MCF 10A (cell line): ENCODE data around the gene PAX6. TPM values are rescaled to one million over a fixed set of nuclear protein-coding genes. Genes with fewer than 3 reads are reported as not detected.

Source experiments
- BruUV-seq: library from RNA; stranded (reverse); fragments of 400-500 nt; replicated peaks from 2 replicates; lab custom pipeline; 2021; lab: Mats Ljungman, UMichigan
- CTCF ChIA-PET: fragments of 300-600 bp; sonication (Branson Sonifier 250); formaldehyde crosslinking; extraction: SDS; loops from one replicate; lab custom pipeline; 2021; ENCODE audit warnings: antibody characterized with exemption, inconsistent platforms; lab: Yijun Ruan, JAX
- POLR2A ChIA-PET: fragments of 300-600, 350-650 bp; sonication (Branson Sonifier 250); formaldehyde crosslinking; extraction: SDS; loops from one replicate; lab custom pipeline; 2020; ENCODE audit warnings: antibody characterized with exemption, inconsistent platforms; lab: Yijun Ruan, JAX
- DNase-seq: peaks from one replicate; pipeline ENCODE4 v3.0.0-alpha.2; 2018; ENCODE audit not compliant: unreplicated experiment
- H3K27ac Mint-ChIP-seq: one replicate; pipeline ENCODE4 v1.8.0; 2022; ENCODE audit warnings: mild to moderate bottlenecking, low read depth, mixed read lengths; ENCODE audit not compliant: unreplicated experiment
- H3K27me3 Mint-ChIP-seq: one replicate; pipeline ENCODE4 v1.8.0; 2022; ENCODE audit warnings: mixed read lengths; ENCODE audit not compliant: insufficient read depth, unreplicated experiment
- H3K36me3 Mint-ChIP-seq: one replicate; pipeline ENCODE4 v1.8.0; 2022; ENCODE audit warnings: mild to moderate bottlenecking, moderate library complexity, mixed read lengths; ENCODE audit not compliant: insufficient read depth, unreplicated experiment
- H3K4me1 Mint-ChIP-seq: one replicate; pipeline ENCODE4 v1.8.0; 2022; ENCODE audit warnings: mixed read lengths; ENCODE audit not compliant: insufficient read depth, unreplicated experiment
- H3K4me3 Mint-ChIP-seq: one replicate; pipeline ENCODE4 v1.8.0; 2022; ENCODE audit warnings: mild to moderate bottlenecking, moderate library complexity, mixed read lengths; ENCODE audit not compliant: unreplicated experiment
- H3K9me3 Mint-ChIP-seq: one replicate; pipeline ENCODE4 v1.8.0; 2022; ENCODE audit warnings: mixed read lengths; ENCODE audit not compliant: unreplicated experiment
- intact Hi-C: fragments of 100-400 bp; cut with micrococcal nuclease; formaldehyde crosslinking; loops from 2 replicates; pipeline ENCODE4 v1.14.1; 2022
- total RNA-seq: library from RNA; stranded (reverse); gene quantifications from 2 replicates; pipeline ENCODE4 v1.2.3, GENCODE V29; 2022
- TF ChIP-seq, protein P1 (sequence below): fragments of 200-600 bp; IDR thresholded peaks from one replicate; pipeline ENCODE4 v1.8.0; 2022; ENCODE audit warnings: antibody characterized with exemption, mild to moderate bottlenecking; ENCODE audit not compliant: unreplicated experiment

The PAX6 gene
- total RNA-seq, 1 experiment from 2014 or later: not detected

DNA sequence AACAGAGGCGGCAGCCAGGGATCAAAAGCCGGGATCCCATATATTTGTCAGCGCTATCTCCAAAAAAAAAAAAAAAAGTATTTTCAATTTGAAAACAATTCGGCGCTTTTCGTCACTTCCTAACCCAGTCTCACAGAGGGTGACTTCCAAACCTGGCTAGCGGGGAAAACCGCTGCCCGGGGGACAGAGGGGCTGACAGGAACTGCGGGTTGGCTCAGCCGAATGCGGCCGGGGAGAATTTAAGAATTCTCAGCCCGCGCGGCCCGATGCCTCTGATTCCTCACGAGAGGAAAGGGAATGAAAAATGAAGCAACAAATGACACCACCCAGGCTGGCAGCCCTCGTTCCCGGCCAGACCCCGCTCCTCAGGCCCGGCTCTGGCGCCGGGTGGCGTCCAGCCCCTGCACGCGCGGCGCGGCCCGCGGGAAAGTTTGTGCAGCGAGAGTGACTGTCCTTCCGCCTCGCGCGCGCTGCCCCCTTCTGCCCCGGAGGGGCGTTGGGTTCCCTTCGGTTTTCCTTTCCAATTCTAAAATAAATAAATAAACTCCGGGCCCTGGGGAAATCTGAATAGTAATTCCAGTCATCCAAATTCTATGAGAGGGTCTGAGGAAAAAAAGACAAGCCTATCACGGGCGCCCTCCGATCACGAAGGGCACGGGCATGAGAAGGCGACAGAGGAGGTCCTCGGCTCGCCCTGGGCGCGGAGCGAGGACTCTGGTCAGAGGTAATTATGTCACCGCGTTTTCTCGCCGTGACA lies 4.8 kb upstream of the PAX6 start:
- H3K9me3 Mint-ChIP-seq: no peaks in the 10 kb centered on the region

DNA sequence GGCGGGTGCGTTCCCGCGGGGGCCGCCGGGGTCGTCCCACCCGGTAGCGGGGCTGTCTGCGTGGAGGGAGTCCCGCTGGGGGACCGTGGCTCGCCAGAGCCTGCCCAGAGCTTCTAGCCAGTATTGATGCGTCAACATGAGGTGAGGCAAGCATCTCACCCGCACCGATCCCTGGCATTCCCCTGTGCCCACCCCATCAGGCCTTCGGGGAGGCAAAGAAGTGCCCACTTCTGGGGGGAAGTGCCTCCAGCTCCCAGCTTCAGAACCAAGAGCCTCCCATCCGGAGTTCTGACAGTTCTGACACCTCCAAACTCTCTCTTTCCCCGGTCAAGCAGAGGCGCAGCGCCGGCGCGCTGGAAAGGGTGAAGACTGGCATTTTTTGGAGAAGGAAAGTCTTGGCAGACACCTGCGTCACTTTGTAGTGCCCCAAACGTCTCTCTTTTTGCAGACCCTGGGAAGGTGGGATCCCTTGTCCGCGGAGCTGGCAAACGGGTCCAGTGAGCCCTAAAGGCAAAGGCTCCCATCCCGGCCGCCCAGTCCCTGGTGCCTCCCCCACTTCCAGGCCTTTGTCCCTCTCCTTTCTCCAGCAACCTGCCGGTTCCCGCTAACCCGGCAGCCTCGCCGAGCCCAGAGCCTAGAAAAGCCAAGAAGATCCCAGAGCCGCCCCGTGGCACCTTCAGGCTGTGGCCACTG lies 3.2 kb upstream of the PAX6 start:
- H3K4me3 Mint-ChIP-seq: no peak overlapping the region
- CTCF ChIA-PET: no interaction called here
- no peaks in the 10 kb centered on the region for H3K36me3 Mint-ChIP-seq
- no peak for DNase-seq
- POLR2A ChIA-PET: no interaction called here
- H3K9me3 Mint-ChIP-seq: no peaks in the 10 kb centered on the region
- no peak overlapping the region for H3K27ac Mint-ChIP-seq
- BruUV-seq: no TSS peak
- peaks cover 6% of the 10 kb centered on the region for H3K4me1 Mint-ChIP-seq
- intact Hi-C loops: no loop called here
- H3K27me3 Mint-ChIP-seq: peaks cover 25% of the 10 kb centered on the region
- TF ChIP-seq, protein P1, sequence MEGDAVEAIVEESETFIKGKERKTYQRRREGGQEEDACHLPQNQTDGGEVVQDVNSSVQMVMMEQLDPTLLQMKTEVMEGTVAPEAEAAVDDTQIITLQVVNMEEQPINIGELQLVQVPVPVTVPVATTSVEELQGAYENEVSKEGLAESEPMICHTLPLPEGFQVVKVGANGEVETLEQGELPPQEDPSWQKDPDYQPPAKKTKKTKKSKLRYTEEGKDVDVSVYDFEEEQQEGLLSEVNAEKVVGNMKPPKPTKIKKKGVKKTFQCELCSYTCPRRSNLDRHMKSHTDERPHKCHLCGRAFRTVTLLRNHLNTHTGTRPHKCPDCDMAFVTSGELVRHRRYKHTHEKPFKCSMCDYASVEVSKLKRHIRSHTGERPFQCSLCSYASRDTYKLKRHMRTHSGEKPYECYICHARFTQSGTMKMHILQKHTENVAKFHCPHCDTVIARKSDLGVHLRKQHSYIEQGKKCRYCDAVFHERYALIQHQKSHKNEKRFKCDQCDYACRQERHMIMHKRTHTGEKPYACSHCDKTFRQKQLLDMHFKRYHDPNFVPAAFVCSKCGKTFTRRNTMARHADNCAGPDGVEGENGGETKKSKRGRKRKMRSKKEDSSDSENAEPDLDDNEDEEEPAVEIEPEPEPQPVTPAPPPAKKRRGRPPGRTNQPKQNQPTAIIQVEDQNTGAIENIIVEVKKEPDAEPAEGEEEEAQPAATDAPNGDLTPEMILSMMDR: no peak

More for the DNA sequence above, 4.8 kb upstream of the PAX6 start:
- intact Hi-C loops: no loop called here
- no peak for DNase-seq
- H3K4me1 Mint-ChIP-seq: peaks cover 2% of the 10 kb centered on the region
- H3K36me3 Mint-ChIP-seq: no peaks in the 10 kb centered on the region
- H3K4me3 Mint-ChIP-seq: no peak overlapping the region
- ChIA-PET CTCF (no interaction called here), POLR2A (no interaction called here)
- no TSS peak for BruUV-seq
- peaks cover 18% of the 10 kb centered on the region for H3K27me3 Mint-ChIP-seq
- TF ChIP-seq, protein P1: no peak
- H3K27ac Mint-ChIP-seq: no peak overlapping the region

DNA sequence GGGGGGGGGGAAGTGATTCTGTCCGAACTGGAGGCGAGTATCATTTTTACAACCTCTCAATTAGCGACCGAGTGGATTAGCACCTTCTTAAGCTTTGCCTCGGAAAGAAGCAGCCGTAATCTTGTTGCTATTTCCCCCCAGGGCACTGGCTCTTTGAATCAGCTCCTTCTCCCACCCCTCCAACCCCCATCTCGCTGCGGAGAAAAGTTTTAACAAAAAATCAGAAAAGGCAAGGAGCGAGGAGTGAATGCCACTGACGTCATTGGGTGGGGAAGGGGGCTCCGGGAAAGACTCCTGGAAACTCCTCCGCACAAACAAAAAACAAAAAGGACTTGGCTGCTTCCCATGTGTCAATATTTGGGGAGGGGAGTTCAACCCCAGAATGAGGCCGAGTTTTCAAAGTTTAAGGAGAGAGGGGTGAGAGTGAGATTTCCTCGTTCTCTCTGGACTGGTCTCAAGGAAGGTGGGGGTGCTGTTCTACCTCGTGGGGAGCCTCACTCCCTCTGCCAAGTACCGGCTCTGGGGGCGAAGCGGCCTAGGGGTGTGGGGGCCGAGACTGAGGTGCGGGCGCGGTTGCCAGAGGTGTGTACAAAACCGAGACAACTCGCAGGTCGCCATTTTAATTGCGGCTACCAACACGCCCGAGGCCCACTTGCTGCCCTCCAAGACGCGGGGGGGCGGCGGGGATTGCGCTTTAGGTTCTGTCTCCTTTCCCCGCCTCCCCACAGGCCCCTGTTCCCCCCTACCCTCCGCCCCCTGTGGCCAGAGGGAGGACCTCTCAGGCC lies 2.5 kb upstream of the PAX6 start:
- CTCF ChIA-PET: interaction anchor here (1.1 kb wide), 1 partner anchor 28 kb away, joined by 3 read pairs; no protein-coding TSS in a partner anchor
- H3K4me3 Mint-ChIP-seq: no peak overlapping the region
- H3K27me3 Mint-ChIP-seq: peaks cover 32% of the 10 kb centered on the region
- intact Hi-C loops: no loop called here
- H3K27ac Mint-ChIP-seq: no peak overlapping the region
- H3K4me1 Mint-ChIP-seq: peaks cover 6% of the 10 kb centered on the region
- no peak for DNase-seq
- no peaks in the 10 kb centered on the region for H3K36me3 Mint-ChIP-seq
- POLR2A ChIA-PET: no interaction called here
- TF ChIP-seq, protein P1: no peak
- BruUV-seq: no TSS peak
- H3K9me3 Mint-ChIP-seq: no peaks in the 10 kb centered on the region
